ENCODE data around the gene ALDOB.

The ALDOB gene

GRCh38 chr9:101469026-101469425 lies 33.5 kb upstream of the ALDOB start:
- H3K4me3 ChIP-seq (ENCODE audit: control insufficient read depth, low read depth, low read length), result no peak overlapping the region
- TF ChIP-seq CTCF (IDR thresholded peaks at IDR 0.05; ENCODE audit: control insufficient read depth, insufficient read depth, low read depth, low read length, missing control alignments), result no peak
- DNase-seq (ENCODE audit: low read depth), result no peak

GRCh38 chr9:101468116-101468515 lies 32.5 kb upstream of the ALDOB start:
- TF ChIP-seq CTCF (IDR thresholded peaks at IDR 0.05; ENCODE audit: control insufficient read depth, insufficient read depth, low read depth, low read length, missing control alignments), result no peak
- no peak for DNase-seq (ENCODE audit: low read depth)
- no peak overlapping the region for H3K4me3 ChIP-seq (ENCODE audit: control insufficient read depth, low read depth, low read length)

GRCh38 chr9:101467690-101468089 lies 32.1 kb upstream of the ALDOB start:
- TF ChIP-seq CTCF (IDR thresholded peaks at IDR 0.05; ENCODE audit: control insufficient read depth, insufficient read depth, low read depth, low read length, missing control alignments), result no peak
- DNase-seq (ENCODE audit: low read depth), result no peak

GRCh38 chr9:101466863-101467262 lies 31.3 kb upstream of the ALDOB start:
- DNase-seq (ENCODE audit: low read depth), result no peak
- TF ChIP-seq CTCF (IDR thresholded peaks at IDR 0.05; ENCODE audit: control insufficient read depth, insufficient read depth, low read depth, low read length, missing control alignments), result no peak

More at GRCh38 chr9:101467690-101468089, 32.1 kb upstream of the ALDOB start:
- no peak overlapping the region for H3K4me3 ChIP-seq (ENCODE audit: control insufficient read depth, low read depth, low read length)

GRCh38 chr9:101465326-101465915 lies 29.8 kb upstream of the ALDOB start:
- H3K4me3 ChIP-seq (ENCODE audit: control insufficient read depth, low read depth, low read length), result no peak overlapping the region
- peak; percentile 69 for TF ChIP-seq CTCF (IDR thresholded peaks at IDR 0.05; ENCODE audit: control insufficient read depth, insufficient read depth, low read depth, low read length, missing control alignments)
- peak; percentile 63 for DNase-seq (ENCODE audit: low read depth)

More at GRCh38 chr9:101466863-101467262, 31.3 kb upstream of the ALDOB start:
- H3K4me3 ChIP-seq (ENCODE audit: control insufficient read depth, low read depth, low read length), result no peak overlapping the region

- no peak for TF ChIP-seq CTCF (IDR thresholded peaks at IDR 0.05; ENCODE audit: control insufficient read depth, insufficient read depth, low read depth, low read length, missing control alignments)
- no peak for DNase-seq (ENCODE audit: low read depth)
- H3K4me3 ChIP-seq (ENCODE audit: control insufficient read depth, low read depth, low read length), result no peak overlapping the region
These were observed 27.8 kb upstream of the ALDOB start for GRCh38 chr9:101463397-101463796.
